ENCODE measurements around the gene PCBP3.
"Not testable (repeated sequence)": the region's sequence is repeated elsewhere in the genome, so short reads cannot be mapped to it uniquely, and the experiment has no call there.

Gene PCBP3

GRCh38 chr21:45791562-45792418, 148.3 kb downstream of the PCBP3 start:
- DNase-seq, result no peak

DNA sequence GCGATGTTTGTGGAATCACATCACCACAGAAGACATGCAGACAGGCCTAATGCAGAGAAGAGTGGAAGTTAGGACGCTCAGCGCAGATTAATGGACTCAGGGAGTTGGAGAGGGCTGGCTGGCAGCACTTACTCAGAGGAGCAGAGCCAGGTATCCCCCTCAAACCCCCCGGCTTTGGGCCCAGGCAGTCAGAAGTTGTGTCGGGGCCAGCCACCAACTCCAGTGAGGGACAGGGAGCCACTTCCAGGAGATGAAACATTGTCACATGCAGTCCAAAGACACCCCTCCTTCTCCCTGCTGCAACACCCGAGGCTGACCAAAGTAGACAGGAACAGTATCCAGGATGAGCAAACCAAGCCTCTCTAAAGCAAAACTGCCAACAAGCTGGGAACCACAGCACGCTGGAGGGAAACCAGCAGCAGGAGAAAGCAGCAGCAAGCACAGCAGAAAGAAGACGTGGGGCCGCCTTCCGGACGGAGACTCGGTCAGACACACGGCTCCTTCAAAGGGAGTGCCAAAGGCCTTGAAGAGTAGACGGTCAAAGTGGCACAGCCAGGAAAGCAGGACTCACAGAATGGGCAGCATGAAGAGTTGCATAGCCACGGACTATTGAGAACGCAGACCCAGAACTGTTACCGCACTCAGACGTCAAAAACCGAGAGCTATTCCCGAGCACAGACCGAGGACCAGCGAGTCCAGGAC, 149.3 kb downstream of the PCBP3 start:
- DNase-seq, result no peak

DNA sequence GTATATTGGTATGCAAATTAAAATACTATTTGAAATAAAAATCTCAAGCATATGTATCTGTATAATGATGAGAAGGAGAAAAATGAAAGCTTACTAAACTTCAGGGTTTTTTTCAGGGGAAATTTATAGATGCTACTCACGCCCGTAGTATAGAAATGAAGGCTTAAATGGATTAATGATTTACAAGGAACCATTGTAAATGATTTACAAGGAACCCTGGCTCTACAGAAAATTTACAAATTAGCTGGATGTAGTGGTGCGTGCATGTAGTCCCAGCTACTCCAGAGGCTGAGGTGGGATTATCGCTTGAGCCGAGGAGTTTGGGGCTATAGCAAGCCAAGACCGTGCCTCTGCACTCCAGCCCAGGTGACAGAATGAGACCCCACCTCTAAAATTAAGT, 150.5 kb downstream of the PCBP3 start:
- no peak for DNase-seq

DNA sequence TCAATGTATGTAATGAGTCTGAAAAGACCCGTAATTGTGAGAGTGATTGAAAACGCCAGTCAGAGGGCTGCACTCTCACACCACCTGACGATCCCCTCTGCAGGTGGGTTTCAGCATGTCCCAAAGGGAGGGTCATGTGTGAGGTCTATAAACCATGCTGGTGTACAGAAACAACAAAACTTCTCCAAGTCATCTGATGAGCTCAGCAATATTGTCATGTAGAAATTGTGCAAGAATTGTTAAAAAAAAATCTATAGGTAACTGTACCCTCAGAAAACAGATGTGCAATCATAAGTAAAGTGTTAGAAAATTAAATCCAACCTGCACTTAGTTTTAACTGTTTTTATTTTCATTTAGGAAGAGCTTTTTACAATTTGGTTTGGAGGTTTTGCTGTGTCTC, 152.5 kb downstream of the PCBP3 start:
- no peak for DNase-seq

DNA sequence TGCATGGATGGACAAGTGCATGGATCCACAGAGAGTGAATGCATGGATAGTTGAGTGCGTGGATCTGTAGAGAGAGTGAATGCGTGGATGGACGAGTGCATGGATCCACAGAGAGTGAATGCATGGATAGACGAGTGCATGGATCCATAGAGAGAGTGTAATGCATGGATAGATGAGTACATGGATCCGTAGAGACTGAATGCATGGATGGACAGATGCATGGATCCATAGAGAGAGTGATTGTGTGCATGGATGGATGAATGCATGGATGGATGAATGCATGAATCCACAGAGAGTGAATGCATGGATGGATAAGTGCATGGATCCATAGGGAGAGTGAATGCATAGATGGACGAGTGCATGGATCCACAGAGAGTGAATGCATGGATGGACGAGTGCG, 153.8 kb downstream of the PCBP3 start:
- no peak for DNase-seq

DNA sequence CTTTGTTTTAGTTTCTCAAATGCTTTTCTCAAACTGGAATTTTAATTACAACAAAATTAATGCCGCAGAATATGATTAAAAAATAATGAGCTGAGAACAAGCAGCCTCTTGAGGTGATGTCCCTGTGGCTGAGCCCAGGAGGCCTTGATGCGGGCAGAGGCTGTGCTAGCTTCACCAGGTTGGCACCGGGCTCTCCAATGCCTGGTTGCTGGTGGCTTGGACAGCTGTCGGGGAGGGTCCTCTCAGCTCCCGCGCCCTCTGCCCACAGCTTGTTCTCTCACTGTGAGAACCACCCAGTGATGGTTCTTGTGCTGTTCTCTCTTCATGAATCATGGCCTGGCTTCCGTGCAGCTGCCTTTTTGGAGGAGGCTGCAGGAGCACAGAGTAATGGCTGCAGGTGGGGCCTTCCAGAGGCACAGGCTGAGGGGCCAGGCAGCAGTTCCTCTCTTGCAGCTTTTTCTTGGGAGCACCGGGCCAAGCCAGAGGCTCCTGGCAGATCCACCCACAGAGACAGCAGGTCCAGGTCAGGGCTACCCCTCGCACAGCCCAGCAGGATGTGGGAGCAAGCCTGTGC, 156.3 kb downstream of the PCBP3 start:
- no peak for DNase-seq

DNA sequence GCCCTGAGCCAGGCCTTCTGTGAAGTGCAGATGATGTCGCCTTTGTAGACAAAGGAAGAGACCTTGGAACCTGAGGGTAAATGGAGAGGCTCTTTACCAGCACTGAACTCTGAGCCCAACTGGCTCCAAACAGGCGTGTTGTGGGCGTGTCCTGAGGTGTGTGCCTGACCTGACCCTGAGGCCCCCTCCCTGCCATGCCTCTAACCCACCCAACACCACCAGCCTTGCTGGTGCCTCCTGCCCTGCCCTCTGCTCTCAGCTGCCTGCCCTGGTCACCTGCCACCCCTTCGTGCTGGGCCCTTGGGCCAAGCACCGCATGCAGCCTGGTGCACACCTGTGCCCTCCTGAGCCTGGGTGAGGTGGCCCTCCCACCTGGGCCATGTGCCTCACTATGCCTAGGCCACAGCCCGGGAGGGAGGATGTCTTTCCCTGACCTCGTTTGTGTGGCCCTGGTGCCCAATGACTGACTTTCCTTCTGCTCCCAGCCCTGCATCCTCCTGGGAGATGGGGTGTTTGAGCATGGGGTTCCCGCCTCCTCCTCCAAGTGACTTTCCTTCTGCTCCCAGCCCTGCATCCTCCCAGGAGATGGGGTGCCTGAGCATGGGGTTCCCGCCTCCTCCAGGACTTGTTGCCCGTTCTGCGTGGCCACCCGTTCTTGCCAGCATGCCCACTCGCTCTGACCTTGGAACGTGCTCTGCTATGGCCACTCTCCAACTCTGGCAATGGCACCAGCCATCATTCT, 157.0 kb downstream of the PCBP3 start:
- DNase-seq, result no peak

GRCh38 chr21:45801129-45801964, 157.8 kb downstream of the PCBP3 start:
- no peak for DNase-seq

DNA sequence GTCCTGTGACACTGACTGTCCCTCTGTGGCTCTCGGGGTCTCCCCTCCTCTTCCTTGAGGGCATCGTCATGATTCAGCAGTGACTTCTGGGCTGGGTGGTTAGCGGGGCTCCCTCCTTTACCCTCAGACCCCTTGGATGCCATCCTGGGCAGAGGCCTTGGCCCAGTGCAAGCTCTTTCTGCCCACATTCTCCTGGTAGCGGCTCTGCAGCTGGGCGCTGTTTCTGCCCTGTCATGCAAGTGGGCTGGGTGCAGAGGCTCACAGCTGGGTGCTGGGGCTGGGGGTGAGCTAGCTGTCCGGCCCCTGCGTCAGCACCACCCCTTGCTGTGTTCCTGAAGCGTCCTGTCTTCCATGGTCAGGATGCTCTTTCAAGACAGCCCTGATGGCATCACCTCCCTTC, 158.5 kb downstream of the PCBP3 start:
- no peak for DNase-seq

- DNase-seq, result no peak
Measured at GRCh38 chr21:45802425-45802824, 158.9 kb downstream of the PCBP3 start.

- DNase-seq, result no peak
Measured at GRCh38 chr21:45802956-45803617, 159.6 kb downstream of the PCBP3 start.

GRCh38 chr21:45803618-45804340, 160.3 kb downstream of the PCBP3 start:
- no peak for DNase-seq

- DNase-seq, result no peak
Measured at GRCh38 chr21:45804809-45805313, 161.3 kb downstream of the PCBP3 start.

- no peak for DNase-seq
Measured at GRCh38 chr21:45805321-45805720, 161.8 kb downstream of the PCBP3 start.

GRCh38 chr21:45806042-45806441, 162.5 kb downstream of the PCBP3 start:
- DNase-seq, result no peak

GRCh38 chr21:45808663-45809062, 165.1 kb downstream of the PCBP3 start:
- not testable (repeated sequence) for DNase-seq

- no peak for DNase-seq
Measured at GRCh38 chr21:45809421-45809820, 165.9 kb downstream of the PCBP3 start.

GRCh38 chr21:45811136-45811535, 167.6 kb downstream of the PCBP3 start:
- no peak for DNase-seq

GRCh38 chr21:45814210-45814940, 170.8 kb downstream of the PCBP3 start:
- not testable (repeated sequence) for DNase-seq

- not testable (repeated sequence) for DNase-seq
Measured at GRCh38 chr21:45815781-45816180, 172.3 kb downstream of the PCBP3 start.

Data from activated CD4-positive, CD25-positive, alpha-beta regulatory T cell treated with anti-CD3 and anti-CD28 coated beads, Interleukin-2, amount 50 U/mL, for 72 hours (primary cell).